Measurements from ENCODE around the gene PCP2. TPM values are rescaled to one million over a fixed set of nuclear protein-coding genes. Genes with fewer than 3 reads are reported as not detected.

The PCP2 gene
- total RNA-seq, 2 donors from 2014 or later, result 0.32 TPM; not detected in 1

DNA sequence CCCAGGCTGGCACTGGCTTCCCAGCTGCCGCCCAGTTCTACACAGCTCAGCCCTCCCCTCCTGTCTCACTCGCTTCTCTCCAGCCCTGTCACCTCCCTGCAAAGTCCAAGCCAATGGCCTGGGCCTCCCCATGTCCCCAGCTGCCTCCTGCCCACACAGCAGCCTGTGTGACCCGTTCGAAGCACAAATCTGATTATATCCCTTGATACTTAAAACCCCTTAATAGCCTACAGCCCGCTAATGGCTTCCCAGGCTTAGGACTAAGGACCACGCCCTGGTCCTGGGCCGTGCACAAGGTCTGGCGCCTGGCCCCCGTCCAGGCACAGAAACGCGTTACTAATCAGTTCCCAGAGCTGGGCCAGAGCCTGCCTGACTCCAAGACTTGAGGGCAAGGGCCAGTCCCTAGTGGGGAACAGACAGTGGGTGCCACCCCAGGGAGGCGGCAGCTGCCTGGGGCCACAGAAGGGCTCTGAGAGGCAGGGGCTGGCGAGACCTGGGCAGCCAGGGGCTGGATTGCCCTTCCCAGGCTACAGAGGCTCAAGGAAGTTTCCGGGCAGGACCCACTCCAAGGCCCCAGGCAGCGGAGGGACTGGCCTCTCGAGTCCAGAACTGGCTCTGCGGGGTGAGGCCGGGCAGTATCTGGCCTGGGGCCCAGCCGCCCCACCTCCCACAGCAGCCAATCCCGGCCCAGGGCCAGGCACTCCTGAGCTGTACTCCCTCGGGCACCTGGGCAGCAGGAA, 14.6 kb downstream of the PCP2 start:
- H3K27ac ChIP-seq, result peak overlapping the region; percentile 82
- no peaks in the 10 kb centered on the region for H3K9me3 ChIP-seq
- no peaks in the 10 kb centered on the region for H3K36me3 ChIP-seq
- H3K27me3 ChIP-seq, result no peaks in the 10 kb centered on the region
- peak overlapping the region; percentile 28 to 53 for H3K9ac ChIP-seq (ENCODE audit: low read depth in 2 of 2, low read length in 2 of 2)
- intact Hi-C loops (cut with DNase I), result no loop called here
- peaks cover 19% of the 10 kb centered on the region for H3K4me1 ChIP-seq
- TF ChIP-seq, protein P1, sequence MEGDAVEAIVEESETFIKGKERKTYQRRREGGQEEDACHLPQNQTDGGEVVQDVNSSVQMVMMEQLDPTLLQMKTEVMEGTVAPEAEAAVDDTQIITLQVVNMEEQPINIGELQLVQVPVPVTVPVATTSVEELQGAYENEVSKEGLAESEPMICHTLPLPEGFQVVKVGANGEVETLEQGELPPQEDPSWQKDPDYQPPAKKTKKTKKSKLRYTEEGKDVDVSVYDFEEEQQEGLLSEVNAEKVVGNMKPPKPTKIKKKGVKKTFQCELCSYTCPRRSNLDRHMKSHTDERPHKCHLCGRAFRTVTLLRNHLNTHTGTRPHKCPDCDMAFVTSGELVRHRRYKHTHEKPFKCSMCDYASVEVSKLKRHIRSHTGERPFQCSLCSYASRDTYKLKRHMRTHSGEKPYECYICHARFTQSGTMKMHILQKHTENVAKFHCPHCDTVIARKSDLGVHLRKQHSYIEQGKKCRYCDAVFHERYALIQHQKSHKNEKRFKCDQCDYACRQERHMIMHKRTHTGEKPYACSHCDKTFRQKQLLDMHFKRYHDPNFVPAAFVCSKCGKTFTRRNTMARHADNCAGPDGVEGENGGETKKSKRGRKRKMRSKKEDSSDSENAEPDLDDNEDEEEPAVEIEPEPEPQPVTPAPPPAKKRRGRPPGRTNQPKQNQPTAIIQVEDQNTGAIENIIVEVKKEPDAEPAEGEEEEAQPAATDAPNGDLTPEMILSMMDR (IDR thresholded peaks at IDR 0.05), result no peak
- DNase-seq, result peak; percentile 78
- no peak overlapping the region for H3K4me3 ChIP-seq

DNA sequence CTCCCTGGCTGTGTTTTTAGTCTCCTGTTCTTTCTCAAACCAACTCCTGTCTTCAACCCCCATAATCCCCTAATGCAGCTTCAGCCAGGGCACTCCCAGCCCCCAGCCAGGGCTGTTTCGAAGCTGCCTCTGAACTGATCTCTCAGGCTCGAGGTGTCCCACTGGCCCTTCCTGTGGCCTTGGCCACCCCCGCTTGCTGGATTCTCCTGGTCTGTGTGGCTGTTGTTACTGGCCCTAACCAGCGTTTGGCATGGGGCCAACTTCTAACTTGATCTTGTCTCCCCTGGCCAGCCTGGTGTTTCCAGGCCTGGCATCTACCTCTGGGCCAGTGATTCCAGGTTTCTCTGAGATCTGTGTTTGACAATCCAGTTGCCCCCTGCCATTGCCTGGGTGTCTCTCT, 15.2 kb downstream of the PCP2 start:
- intact Hi-C loops (cut with DNase I), result no loop called here
- TF ChIP-seq, protein P1 (IDR thresholded peaks at IDR 0.05), result no peak
- Histone ChIP-seq H3K9me3 (no peaks in the 10 kb centered on the region), H3K4me3 (no peak overlapping the region), H3K9ac (ENCODE audit: low read depth in 2 of 2, low read length in 2 of 2) (peak overlapping the region in 1 of 2 donors; percentile 28), H3K27me3 (no peaks in the 10 kb centered on the region), H3K4me1 (peaks cover 19% of the 10 kb centered on the region), H3K27ac (peak overlapping the region; percentile 82), H3K36me3 (no peaks in the 10 kb centered on the region)
- DNase-seq, result peak; percentile 41

DNA sequence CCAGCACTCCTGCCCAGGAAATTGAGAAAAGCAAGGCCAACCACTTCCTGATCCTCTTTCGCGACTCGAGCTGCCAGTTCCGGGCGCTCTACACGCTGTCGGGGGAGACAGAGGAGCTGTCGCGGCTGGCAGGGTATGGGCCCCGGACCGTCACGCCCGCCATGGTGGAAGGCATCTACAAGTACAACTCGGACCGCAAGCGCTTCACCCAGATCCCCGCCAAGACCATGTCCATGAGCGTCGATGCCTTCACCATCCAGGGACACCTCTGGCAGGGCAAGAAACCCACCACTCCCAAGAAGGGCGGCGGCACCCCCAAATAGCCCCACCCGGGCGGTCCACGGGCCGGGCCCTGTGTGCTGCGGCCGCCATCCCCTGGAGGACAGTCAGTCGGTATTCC, 15.8 kb downstream of the PCP2 start:
- TF ChIP-seq, protein P1 (IDR thresholded peaks at IDR 0.05), result no peak
- DNase-seq, result no peak
- Histone ChIP-seq H3K4me1 (peaks cover 19% of the 10 kb centered on the region), H3K4me3 (no peak overlapping the region), H3K27ac (no peak overlapping the region), H3K9me3 (no peaks in the 10 kb centered on the region), H3K9ac (ENCODE audit: low read depth in 2 of 2, low read length in 2 of 2) (peak overlapping the region in 1 of 2 donors; percentile 18), H3K27me3 (no peaks in the 10 kb centered on the region), H3K36me3 (no peaks in the 10 kb centered on the region)
- intact Hi-C loops (cut with DNase I), result no loop called here

DNA sequence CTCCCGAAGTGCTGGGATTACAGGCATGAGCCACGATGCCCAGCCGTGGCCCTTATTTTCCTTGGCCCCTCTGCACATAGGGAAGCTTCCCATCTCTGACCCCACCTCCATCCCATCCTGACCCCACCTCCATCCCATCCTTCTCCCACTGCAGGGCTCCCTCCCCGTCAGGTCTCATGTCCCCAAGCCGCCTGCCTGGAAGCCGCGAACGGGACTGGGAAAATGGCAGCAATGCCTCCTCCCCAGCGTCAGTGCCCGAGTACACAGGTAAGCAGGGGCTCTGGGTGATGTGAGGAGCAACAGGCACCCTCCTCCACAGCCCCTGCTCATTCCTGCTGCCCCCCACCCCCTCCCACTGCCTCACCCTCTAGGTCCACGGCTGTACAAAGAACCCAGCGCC, 16.3 kb downstream of the PCP2 start:
- no peaks in the 10 kb centered on the region for H3K27me3 ChIP-seq
- no peak overlapping the region for H3K4me3 ChIP-seq
- H3K4me1 ChIP-seq, result peaks cover 19% of the 10 kb centered on the region
- TF ChIP-seq, protein P1 (IDR thresholded peaks at IDR 0.05), result no peak
- H3K9ac ChIP-seq (ENCODE audit: low read depth in 2 of 2, low read length in 2 of 2), result no peak overlapping the region
- no peak overlapping the region for H3K27ac ChIP-seq
- intact Hi-C loops (cut with DNase I), result no loop called here
- H3K36me3 ChIP-seq, result no peaks in the 10 kb centered on the region
- no peaks in the 10 kb centered on the region for H3K9me3 ChIP-seq
- DNase-seq, result no peak

DNA sequence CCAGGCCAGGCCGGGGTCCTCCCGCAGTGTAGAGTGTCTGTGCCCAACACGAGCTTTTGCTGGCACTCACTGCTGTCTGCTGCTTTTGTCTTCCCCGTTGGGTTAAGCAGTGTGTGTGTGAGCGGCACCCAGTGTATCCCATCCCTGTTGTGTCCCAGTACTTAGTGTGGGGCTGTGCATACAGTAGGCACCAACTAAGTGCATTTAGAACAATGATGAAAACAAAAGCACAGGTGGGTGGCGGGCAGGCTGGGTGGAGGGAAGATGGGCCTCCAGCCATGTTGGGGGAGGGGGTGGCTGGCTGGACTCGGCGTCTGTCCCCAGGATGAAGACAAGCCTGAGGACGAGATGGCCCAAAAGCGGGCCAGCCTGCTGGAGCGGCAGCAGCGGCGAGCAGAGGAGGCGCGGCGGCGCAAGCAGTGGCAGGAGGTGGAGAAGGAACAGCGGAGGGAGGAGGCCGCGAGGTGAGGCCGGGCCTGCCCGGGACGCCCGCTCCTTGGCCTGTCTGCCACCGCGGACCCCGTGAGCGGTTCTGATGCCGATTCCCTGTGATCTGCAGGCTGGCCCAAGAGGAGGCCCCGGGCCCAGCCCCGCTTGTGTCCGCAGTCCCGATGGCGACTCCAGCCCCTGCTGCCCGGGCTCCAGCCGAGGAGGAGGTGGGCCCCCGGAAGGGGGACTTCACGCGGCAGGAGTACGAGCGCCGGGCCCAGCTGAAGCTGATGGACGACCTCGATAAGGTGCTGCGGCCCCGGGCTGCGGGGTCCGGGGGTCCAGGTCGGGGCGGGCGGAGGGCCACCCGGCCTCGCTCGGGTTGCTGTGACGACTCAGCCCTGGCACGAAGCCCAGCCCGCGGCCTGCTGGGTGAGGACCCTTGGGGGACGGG, 18.4 kb downstream of the PCP2 start:
- Histone ChIP-seq H3K9ac (ENCODE audit: low read depth in 2 of 2, low read length in 2 of 2) (no peak overlapping the region), H3K27me3 (no peaks in the 10 kb centered on the region), H3K27ac (no peak overlapping the region), H3K9me3 (no peaks in the 10 kb centered on the region), H3K4me1 (peaks cover 19% of the 10 kb centered on the region), H3K36me3 (no peaks in the 10 kb centered on the region), H3K4me3 (no peak overlapping the region)
- DNase-seq, result no peak
- intact Hi-C loops (cut with DNase I), result no loop called here
- TF ChIP-seq, protein P1 (IDR thresholded peaks at IDR 0.05), result no peak
